A549 (cell line): ENCODE data around the gene ABCB4.

ENCODE experiments used
- BCL3 ChIP-seq: fragments of >200 bp; sonication (Bioruptor Twin); formaldehyde crosslinking; IDR thresholded peaks from 3 replicates; pipeline ENCODE4 v1.6.1; 2016
- CEBPB ChIP-seq, 2 experiments: fragments of >200 bp in 1 of 2; sonication (Bioruptor Twin) in 1 of 2; formaldehyde crosslinking in 1 of 2; IDR thresholded peaks; 2 replicates each; pipeline ENCODE4 v1.6.1; 2012 to 2016
- CTCF ChIP-seq: fragments of >200 bp; sonication (Bioruptor Twin); formaldehyde crosslinking; IDR thresholded peaks from 3 replicates; pipeline ENCODE4 v1.5.1; 2016
- ELK1 ChIP-seq: fragments of 150-350 bp; IDR thresholded peaks from 2 replicates; pipeline ENCODE4 v1.6.1; 2014; ENCODE audit warnings: low read depth, mild to moderate bottlenecking, low read length
- MAX ChIP-seq: IDR thresholded peaks from 2 replicates; pipeline ENCODE4 v1.6.1; 2012
- POLR2A ChIP-seq: IDR thresholded peaks from 2 replicates; pipeline ENCODE4 v1.6.1; 2012; ENCODE audit warnings: mild to moderate bottlenecking, low read length
- RFX5 ChIP-seq: fragments of 450-650 bp; IDR thresholded peaks from 2 replicates; pipeline ENCODE4 v1.7.1; 2014; ENCODE audit warnings: antibody characterized with exemption, mild to moderate bottlenecking, moderate library complexity
- USF2 ChIP-seq: fragments of 450-650 bp; IDR thresholded peaks from 2 replicates; pipeline ENCODE4 v1.6.1; 2014; ENCODE audit warnings: antibody characterized with exemption
- ZFP36 ChIP-seq: fragments of 450-650 bp; IDR thresholded peaks from 2 replicates; pipeline ENCODE4 v1.6.1; 2014; ENCODE audit warnings: borderline replicate concordance; ENCODE audit not compliant: partially characterized antibody

- TF ChIP-seq MAX, result no peak
- TF ChIP-seq CEBPB (IDR thresholded peaks at IDR 0.05), result no peak
- TF ChIP-seq CTCF, result no peak
- no peak for TF ChIP-seq POLR2A
- no peak for TF ChIP-seq ZFP36
- TF ChIP-seq ELK1, result no peak
- TF ChIP-seq USF2, result no peak
- TF ChIP-seq RFX5, result no peak
- TF ChIP-seq BCL3, result no peak
These were observed 29.6 kb upstream of the ABCB4 start for GRCh38 chr7:87505122-87505521.
